Measurements from ENCODE around the gene DACT1.
A peak's percentile ranks its signal among the peaks of the same experiment; 100 is the strongest.

DNA sequence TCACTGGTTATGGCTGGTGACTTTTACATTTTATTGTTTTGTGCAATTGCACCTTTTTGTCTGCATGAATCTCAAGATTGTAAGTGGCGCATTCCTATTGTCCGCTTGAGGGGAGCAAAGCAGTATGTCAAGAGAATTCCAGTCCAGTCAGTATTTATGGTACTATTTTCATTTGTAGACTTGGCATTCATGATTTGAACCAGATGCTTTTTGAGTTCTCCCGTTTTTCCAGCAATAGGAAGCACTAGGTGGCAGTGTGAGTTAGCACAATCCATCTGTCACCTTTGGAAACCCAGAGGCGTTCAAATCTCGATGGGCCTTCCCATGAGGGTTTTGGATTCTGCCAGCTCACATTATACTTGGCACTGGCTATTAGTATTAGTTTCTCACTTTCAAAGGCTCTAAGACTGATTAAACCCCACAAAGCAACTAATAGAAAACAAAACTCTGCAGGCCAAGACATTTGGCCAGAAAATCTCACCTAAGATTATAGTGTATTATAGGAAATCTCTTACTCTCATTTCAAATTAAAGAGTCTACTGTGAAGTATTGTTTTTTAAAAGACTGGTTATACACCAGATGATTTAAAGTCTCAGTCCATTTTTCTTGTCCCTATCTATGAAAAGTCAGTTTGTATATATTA is 2.2 kb downstream of the DACT1 start:
- TF ChIP-seq CTCF (IDR thresholded peaks at IDR 0.05) (peak; percentile 75), ZFX (IDR thresholded peaks at IDR 0.05; ENCODE audit: borderline replicate concordance) (no peak)

Measured in 22Rv1 (cell line).